ENCODE results near the gene ATP7B. TPM values are rescaled to one million over a fixed set of nuclear protein-coding genes. Genes with fewer than 3 reads are reported as not detected.

ATP7B gene
- total and polyA plus RNA-seq, 2 experiments from 2014 or later, result 2.2 to 12.8 TPM

- peaks cover 4% of the 10 kb centered on the region for H3K27me3 Mint-ChIP-seq (ENCODE audit: insufficient read depth, low read depth, poor library complexity)
- no peak overlapping the region for H3K4me3 ChIP-seq
- no peaks in the 10 kb centered on the region for H3F3A ChIP-seq (replicated peaks; ENCODE audit: low read depth)
- peaks cover 12% of the 10 kb centered on the region; the same call in 2 of the 3 replicates for H3K9me3 Mint-ChIP-seq
- TF ChIP-seq EZH2phosphoT487 (IDR thresholded peaks at IDR 0.05; ENCODE audit: unreplicated experiment) (no peak), CREB1 (CRISPR knock-in tag; IDR thresholded peaks at IDR 0.05; ENCODE audit: low read depth) (no peak), STAT1 (IDR thresholded peaks at IDR 0.05; ENCODE audit: unreplicated experiment) (no peak), JUNB (IDR thresholded peaks at IDR 0.05; ENCODE audit: unreplicated experiment) (no peak), EZH2 (IDR thresholded peaks at IDR 0.05; ENCODE audit: low read depth, unreplicated experiment) (no peak), ZNF331 (CRISPR knock-in tag; IDR thresholded peaks at IDR 0.05; ENCODE audit: low read depth) (no peak), POLR2AphosphoS5 (IDR thresholded peaks at IDR 0.05; ENCODE audit: low read depth) (no peak), ZNF114 (CRISPR knock-in tag; IDR thresholded peaks at IDR 0.05) (no peak), NANOG (IDR thresholded peaks at IDR 0.05; ENCODE audit: borderline replicate concordance) (no peak)
- TF ChIP-seq, protein P1, sequence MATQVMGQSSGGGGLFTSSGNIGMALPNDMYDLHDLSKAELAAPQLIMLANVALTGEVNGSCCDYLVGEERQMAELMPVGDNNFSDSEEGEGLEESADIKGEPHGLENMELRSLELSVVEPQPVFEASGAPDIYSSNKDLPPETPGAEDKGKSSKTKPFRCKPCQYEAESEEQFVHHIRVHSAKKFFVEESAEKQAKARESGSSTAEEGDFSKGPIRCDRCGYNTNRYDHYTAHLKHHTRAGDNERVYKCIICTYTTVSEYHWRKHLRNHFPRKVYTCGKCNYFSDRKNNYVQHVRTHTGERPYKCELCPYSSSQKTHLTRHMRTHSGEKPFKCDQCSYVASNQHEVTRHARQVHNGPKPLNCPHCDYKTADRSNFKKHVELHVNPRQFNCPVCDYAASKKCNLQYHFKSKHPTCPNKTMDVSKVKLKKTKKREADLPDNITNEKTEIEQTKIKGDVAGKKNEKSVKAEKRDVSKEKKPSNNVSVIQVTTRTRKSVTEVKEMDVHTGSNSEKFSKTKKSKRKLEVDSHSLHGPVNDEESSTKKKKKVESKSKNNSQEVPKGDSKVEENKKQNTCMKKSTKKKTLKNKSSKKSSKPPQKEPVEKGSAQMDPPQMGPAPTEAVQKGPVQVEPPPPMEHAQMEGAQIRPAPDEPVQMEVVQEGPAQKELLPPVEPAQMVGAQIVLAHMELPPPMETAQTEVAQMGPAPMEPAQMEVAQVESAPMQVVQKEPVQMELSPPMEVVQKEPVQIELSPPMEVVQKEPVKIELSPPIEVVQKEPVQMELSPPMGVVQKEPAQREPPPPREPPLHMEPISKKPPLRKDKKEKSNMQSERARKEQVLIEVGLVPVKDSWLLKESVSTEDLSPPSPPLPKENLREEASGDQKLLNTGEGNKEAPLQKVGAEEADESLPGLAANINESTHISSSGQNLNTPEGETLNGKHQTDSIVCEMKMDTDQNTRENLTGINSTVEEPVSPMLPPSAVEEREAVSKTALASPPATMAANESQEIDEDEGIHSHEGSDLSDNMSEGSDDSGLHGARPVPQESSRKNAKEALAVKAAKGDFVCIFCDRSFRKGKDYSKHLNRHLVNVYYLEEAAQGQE (IDR thresholded peaks at IDR 0.05; ENCODE audit: unreplicated experiment), result no peak
- TF ChIP-seq, protein P2, sequence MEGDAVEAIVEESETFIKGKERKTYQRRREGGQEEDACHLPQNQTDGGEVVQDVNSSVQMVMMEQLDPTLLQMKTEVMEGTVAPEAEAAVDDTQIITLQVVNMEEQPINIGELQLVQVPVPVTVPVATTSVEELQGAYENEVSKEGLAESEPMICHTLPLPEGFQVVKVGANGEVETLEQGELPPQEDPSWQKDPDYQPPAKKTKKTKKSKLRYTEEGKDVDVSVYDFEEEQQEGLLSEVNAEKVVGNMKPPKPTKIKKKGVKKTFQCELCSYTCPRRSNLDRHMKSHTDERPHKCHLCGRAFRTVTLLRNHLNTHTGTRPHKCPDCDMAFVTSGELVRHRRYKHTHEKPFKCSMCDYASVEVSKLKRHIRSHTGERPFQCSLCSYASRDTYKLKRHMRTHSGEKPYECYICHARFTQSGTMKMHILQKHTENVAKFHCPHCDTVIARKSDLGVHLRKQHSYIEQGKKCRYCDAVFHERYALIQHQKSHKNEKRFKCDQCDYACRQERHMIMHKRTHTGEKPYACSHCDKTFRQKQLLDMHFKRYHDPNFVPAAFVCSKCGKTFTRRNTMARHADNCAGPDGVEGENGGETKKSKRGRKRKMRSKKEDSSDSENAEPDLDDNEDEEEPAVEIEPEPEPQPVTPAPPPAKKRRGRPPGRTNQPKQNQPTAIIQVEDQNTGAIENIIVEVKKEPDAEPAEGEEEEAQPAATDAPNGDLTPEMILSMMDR (conservative IDR thresholded peaks at IDR 0.05; ENCODE audit: low read depth in 2 of 2), result no peak
- TF ChIP-seq, protein P3, sequence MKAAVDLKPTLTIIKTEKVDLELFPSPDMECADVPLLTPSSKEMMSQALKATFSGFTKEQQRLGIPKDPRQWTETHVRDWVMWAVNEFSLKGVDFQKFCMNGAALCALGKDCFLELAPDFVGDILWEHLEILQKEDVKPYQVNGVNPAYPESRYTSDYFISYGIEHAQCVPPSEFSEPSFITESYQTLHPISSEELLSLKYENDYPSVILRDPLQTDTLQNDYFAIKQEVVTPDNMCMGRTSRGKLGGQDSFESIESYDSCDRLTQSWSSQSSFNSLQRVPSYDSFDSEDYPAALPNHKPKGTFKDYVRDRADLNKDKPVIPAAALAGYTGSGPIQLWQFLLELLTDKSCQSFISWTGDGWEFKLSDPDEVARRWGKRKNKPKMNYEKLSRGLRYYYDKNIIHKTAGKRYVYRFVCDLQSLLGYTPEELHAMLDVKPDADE (IDR thresholded peaks at IDR 0.05), result no peak
- TF ChIP-seq, protein P4, sequence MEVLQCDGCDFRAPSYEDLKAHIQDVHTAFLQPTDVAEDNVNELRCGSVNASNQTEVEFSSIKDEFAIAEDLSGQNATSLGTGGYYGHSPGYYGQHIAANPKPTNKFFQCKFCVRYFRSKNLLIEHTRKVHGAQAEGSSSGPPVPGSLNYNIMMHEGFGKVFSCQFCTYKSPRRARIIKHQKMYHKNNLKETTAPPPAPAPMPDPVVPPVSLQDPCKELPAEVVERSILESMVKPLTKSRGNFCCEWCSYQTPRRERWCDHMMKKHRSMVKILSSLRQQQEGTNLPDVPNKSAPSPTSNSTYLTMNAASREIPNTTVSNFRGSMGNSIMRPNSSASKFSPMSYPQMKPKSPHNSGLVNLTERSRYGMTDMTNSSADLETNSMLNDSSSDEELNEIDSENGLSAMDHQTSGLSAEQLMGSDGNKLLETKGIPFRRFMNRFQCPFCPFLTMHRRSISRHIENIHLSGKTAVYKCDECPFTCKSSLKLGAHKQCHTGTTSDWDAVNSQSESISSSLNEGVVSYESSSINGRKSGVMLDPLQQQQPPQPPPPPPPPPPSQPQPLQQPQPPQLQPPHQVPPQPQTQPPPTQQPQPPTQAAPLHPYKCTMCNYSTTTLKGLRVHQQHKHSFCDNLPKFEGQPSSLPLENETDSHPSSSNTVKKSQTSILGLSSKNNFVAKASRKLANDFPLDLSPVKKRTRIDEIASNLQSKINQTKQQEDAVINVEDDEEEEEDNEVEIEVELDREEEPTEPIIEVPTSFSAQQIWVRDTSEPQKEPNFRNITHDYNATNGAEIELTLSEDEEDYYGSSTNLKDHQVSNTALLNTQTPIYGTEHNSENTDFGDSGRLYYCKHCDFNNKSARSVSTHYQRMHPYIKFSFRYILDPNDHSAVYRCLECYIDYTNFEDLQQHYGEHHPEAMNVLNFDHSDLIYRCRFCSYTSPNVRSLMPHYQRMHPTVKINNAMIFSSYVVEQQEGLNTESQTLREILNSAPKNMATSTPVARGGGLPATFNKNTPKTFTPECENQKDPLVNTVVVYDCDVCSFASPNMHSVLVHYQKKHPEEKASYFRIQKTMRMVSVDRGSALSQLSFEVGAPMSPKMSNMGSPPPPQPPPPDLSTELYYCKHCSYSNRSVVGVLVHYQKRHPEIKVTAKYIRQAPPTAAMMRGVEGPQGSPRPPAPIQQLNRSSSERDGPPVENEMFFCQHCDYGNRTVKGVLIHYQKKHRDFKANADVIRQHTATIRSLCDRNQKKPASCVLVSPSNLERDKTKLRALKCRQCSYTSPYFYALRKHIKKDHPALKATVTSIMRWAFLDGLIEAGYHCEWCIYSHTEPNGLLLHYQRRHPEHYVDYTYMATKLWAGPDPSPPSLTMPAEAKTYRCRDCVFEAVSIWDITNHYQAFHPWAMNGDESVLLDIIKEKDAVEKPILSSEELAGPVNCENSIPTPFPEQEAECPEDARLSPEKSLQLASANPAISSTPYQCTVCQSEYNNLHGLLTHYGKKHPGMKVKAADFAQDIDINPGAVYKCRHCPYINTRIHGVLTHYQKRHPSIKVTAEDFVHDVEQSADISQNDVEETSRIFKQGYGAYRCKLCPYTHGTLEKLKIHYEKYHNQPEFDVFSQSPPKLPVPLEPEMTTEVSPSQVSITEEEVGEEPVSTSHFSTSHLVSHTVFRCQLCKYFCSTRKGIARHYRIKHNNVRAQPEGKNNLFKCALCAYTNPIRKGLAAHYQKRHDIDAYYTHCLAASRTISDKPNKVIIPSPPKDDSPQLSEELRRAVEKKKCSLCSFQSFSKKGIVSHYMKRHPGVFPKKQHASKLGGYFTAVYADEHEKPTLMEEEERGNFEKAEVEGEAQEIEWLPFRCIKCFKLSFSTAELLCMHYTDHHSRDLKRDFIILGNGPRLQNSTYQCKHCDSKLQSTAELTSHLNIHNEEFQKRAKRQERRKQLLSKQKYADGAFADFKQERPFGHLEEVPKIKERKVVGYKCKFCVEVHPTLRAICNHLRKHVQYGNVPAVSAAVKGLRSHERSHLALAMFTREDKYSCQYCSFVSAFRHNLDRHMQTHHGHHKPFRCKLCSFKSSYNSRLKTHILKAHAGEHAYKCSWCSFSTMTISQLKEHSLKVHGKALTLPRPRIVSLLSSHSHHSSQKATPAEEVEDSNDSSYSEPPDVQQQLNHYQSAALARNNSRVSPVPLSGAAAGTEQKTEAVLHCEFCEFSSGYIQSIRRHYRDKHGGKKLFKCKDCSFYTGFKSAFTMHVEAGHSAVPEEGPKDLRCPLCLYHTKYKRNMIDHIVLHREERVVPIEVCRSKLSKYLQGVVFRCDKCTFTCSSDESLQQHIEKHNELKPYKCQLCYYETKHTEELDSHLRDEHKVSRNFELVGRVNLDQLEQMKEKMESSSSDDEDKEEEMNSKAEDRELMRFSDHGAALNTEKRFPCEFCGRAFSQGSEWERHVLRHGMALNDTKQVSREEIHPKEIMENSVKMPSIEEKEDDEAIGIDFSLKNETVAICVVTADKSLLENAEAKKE (CRISPR knock-in tag; IDR thresholded peaks at IDR 0.05), result no peak
- no peaks in the 10 kb centered on the region for H3K4me1 ChIP-seq (ENCODE audit: insufficient read depth)
- no peaks in the 10 kb centered on the region for H3K9me2 ChIP-seq (ENCODE audit: insufficient read depth)
- peaks cover 3% of the 10 kb centered on the region; the same call in 1 of the 3 replicates for H3K4me1 Mint-ChIP-seq
- H3K4me2 ChIP-seq, result no peak overlapping the region
- no peak for ATAC-seq
- H3K4me3 Mint-ChIP-seq, result no peak overlapping the region
- H2AFZ ChIP-seq, result no peak overlapping the region
- DNase-seq (ENCODE audit: low spot score), result no peak
- no peaks in the 10 kb centered on the region for H3K27me3 ChIP-seq (ENCODE audit: insufficient read depth)
- no peaks in the 10 kb centered on the region for H4K20me1 ChIP-seq (replicated peaks; ENCODE audit: insufficient read depth)
- peaks cover 14% of the 10 kb centered on the region for H3K36me3 Mint-ChIP-seq (ENCODE audit: low read depth)
- no peaks in the 10 kb centered on the region for H3K36me3 ChIP-seq (ENCODE audit: insufficient read depth)
- no peak overlapping the region for H3K27ac ChIP-seq (ENCODE audit: low read depth)
- H3K79me2 ChIP-seq (replicated peaks; ENCODE audit: insufficient read depth), result no peaks in the 10 kb centered on the region
- H3K27ac Mint-ChIP-seq, result no peak overlapping the region
Observed at GRCh38 chr13:52034616-52035226, 23.5 kb upstream of the ATP7B start.
